DOHH2 (cell line): Measurements from ENCODE around the gene DAGLA.

Source experiments
- EZH2phosphoT487 ChIP-seq: fragments of 200-600 bp; sonication (generic); IDR thresholded peaks from 2 replicates; pipeline ENCODE4 v1.6.1; 2017; ENCODE audit warnings: borderline replicate concordance, mild to moderate bottlenecking, antibody characterized with exemption, low read length, moderate library complexity, mixed read lengths
- TF ChIP-seq, protein P1 (sequence below): fragments of 200-600 bp; sonication (generic); IDR thresholded peaks from one replicate; pipeline ENCODE4 v1.5.1; 2014; ENCODE audit warnings: antibody characterized with exemption, mild to moderate bottlenecking, low read depth, low read length; ENCODE audit not compliant: poor library complexity, severe bottlenecking

DNA sequence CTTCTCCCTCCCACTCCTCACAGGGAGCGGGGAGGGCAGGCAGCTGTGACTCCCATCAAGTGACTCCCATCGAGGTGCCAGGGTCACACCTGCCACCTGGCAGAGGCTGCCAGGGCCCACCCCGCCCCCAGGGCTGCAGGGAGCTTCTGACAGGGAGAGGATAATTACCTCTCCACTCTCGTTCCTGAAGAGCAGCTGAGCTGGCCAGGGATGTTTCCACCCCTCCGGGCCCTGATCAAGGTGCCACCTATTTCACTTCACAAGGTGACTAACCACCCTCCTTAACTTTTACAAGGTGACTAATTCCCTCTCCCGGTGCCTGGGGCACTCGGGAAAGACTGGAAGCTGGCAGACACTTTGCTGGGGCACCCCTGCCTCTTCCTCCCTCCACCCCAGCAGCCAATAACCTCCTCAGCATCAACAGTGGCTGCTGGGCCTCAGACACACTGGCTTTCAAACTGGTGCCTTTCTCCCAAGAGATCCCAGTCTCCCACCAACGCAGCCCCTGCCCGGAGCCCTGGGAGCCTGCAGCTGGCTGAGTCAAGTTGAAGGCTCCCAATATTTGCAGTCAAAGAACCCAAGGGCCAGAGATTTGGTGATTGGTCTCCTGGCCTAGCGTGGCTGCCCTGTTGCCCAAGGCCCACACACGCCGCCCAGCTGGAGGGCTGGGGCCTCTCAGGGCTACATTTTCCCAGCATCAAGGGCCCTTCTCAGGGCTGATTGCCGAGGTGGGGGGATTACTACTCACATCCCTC, 50.2 kb downstream of the DAGLA start:
- TF ChIP-seq, protein P1, sequence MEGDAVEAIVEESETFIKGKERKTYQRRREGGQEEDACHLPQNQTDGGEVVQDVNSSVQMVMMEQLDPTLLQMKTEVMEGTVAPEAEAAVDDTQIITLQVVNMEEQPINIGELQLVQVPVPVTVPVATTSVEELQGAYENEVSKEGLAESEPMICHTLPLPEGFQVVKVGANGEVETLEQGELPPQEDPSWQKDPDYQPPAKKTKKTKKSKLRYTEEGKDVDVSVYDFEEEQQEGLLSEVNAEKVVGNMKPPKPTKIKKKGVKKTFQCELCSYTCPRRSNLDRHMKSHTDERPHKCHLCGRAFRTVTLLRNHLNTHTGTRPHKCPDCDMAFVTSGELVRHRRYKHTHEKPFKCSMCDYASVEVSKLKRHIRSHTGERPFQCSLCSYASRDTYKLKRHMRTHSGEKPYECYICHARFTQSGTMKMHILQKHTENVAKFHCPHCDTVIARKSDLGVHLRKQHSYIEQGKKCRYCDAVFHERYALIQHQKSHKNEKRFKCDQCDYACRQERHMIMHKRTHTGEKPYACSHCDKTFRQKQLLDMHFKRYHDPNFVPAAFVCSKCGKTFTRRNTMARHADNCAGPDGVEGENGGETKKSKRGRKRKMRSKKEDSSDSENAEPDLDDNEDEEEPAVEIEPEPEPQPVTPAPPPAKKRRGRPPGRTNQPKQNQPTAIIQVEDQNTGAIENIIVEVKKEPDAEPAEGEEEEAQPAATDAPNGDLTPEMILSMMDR, result no peak
- no peak for TF ChIP-seq EZH2phosphoT487
